HepG2 (cell line): ENCODE results near the gene TRIP6. TPM values are rescaled to one million over a fixed set of nuclear protein-coding genes. Genes with fewer than 3 reads are reported as not detected.

ENCODE experiments used
- CHD4 ChIP-seq: fragments of 200-600 bp; sonication (generic); IDR thresholded peaks from 2 replicates; pipeline ENCODE4 v1.7.0; 2017; ENCODE audit warnings: mild to moderate bottlenecking, low read length, borderline replicate concordance
- CREB3 ChIP-seq: sonication (generic); formaldehyde crosslinking; IDR thresholded peaks from 2 replicates; pipeline ENCODE4 v1.5.0; 2020; ENCODE audit warnings: missing genetic modification reagents
- KLF11 ChIP-seq: IDR thresholded peaks from 2 replicates; pipeline ENCODE4 v1.6.1; 2016; ENCODE audit warnings: missing compliant biosample characterization
- MTF1 ChIP-seq: sonication (generic); formaldehyde crosslinking; IDR thresholded peaks from 2 replicates; pipeline ENCODE4 v1.5.0; 2020; ENCODE audit warnings: missing genetic modification reagents
- MXD4 ChIP-seq: IDR thresholded peaks from 2 replicates; pipeline ENCODE4 v1.6.1; 2016; ENCODE audit warnings: mild to moderate bottlenecking, missing biosample characterization, missing genetic modification reagents
- PBX3 ChIP-seq: sonication (generic); formaldehyde crosslinking; IDR thresholded peaks from 2 replicates; pipeline ENCODE4 v1.8.1; 2023; ENCODE audit warnings: missing genetic modification reagents, inconsistent platforms, borderline replicate concordance
- POLR2G ChIP-seq: fragments of 200-400 bp; formaldehyde crosslinking; IDR thresholded peaks from 2 replicates; pipeline ENCODE4 v1.6.1; 2018; ENCODE audit warnings: mild to moderate bottlenecking, low read depth, low read length, moderate library complexity
- SIX1 ChIP-seq: sonication (generic); formaldehyde crosslinking; IDR thresholded peaks from 2 replicates; pipeline ENCODE4 v1.4.0; 2020; ENCODE audit warnings: missing genetic modification reagents, borderline replicate concordance
- SP4 ChIP-seq: sonication (generic); formaldehyde crosslinking; IDR thresholded peaks from 2 replicates; pipeline ENCODE4 v1.8.1; 2023; ENCODE audit warnings: mild to moderate bottlenecking, missing genetic modification reagents
- SRY ChIP-seq: sonication (generic); formaldehyde crosslinking; IDR thresholded peaks from 2 replicates; pipeline ENCODE4 v1.8.0; 2022; ENCODE audit warnings: mild to moderate bottlenecking, missing genetic modification reagents
- TEAD3 ChIP-seq: optimal IDR thresholded peaks from 2 replicates; pipeline ENCODE3; 2016; ENCODE audit warnings: borderline replicate concordance
- ZNF512B ChIP-seq: sonication (generic); formaldehyde crosslinking; IDR thresholded peaks from 2 replicates; pipeline ENCODE4 v1.5.1; 2020; ENCODE audit warnings: missing genetic modification reagents, mild to moderate bottlenecking, borderline replicate concordance
- ZNF547 ChIP-seq: sonication (generic); formaldehyde crosslinking; IDR thresholded peaks from 2 replicates; pipeline ENCODE4 v1.5.1; 2020; ENCODE audit warnings: mild to moderate bottlenecking, missing genetic modification reagents
- ZNF646 ChIP-seq: sonication (generic); formaldehyde crosslinking; IDR thresholded peaks from 2 replicates; pipeline ENCODE4 v1.9.0; 2021; ENCODE audit warnings: mild to moderate bottlenecking, missing genetic modification reagents
- ZNF672 ChIP-seq: sonication (generic); formaldehyde crosslinking; IDR thresholded peaks from 2 replicates; pipeline ENCODE4 v1.8.1; 2022; ENCODE audit warnings: missing genetic modification reagents
- polyA plus RNA-seq, 8 experiments: library from polyadenylated mRNA; depleted of rRNA in 3 of 8; stranded (reverse) in 7 of 8; unstranded in 1 of 8; fragments of >200 nt; fragmentation: Illumina TruSeq in 4 of 8; extraction: Trizol in 4 of 8; gene quantifications; 2 replicates each; pipeline versions ENCODE4 v1.2.1 to v1.2.3, GENCODE V29; 2011 to 2016; ENCODE audit warnings: low read depth in 4 of 8, missing spikeins in 1 of 8, mixed read lengths in 1 of 8; ENCODE audit not compliant: insufficient read depth in 1 of 8
- total RNA-seq, 5 experiments: library from RNA; depleted of rRNA; stranded (reverse); fragments of >200 nt; fragmentation: Illumina TruSeq; extraction: Trizol; gene quantifications; 2 replicates each; pipeline ENCODE4 v1.2.3, GENCODE V29; 2016; ENCODE audit warnings: low read depth in 1 of 5

The TRIP6 gene
- total and polyA plus RNA-seq, 2 of the 13 experiments (the other 11 are each of a cell fraction or from before 2014, with no cell fraction given), result 0.34 to 0.38 TPM

- peak; percentile 80; the same call in 1 of the 2 replicates for TF ChIP-seq MXD4 (CRISPR knock-in tag)
- no peak for TF ChIP-seq SP4 (CRISPR knock-in tag)
- TF ChIP-seq TEAD3 (CRISPR knock-in tag), result peak; percentile 63
- no peak; the same call in 1 of the 2 replicates for TF ChIP-seq SIX1 (CRISPR knock-in tag)
- no peak for TF ChIP-seq PBX3 (CRISPR knock-in tag)
- peak; percentile 68; the same call in 1 of the 2 replicates for TF ChIP-seq CHD4
- TF ChIP-seq ZNF547, result peak; percentile 83; the same call in 1 of the 2 replicates
- no peak; the same call in 1 of the 2 replicates for TF ChIP-seq MTF1 (CRISPR knock-in tag)
- 0 out of 2 replicates have a peak, but pooled peaks have one; percentile 24 for TF ChIP-seq KLF11 (CRISPR knock-in tag)
- TF ChIP-seq CREB3 (CRISPR knock-in tag), result no peak
- no peak for TF ChIP-seq ZNF672 (CRISPR knock-in tag)
- TF ChIP-seq ZNF512B (CRISPR knock-in tag), result no peak
- TF ChIP-seq ZNF646, result no peak
- TF ChIP-seq POLR2G, result peak; percentile 77
- peak; percentile 73; the same call in 1 of the 2 replicates for TF ChIP-seq SRY
These were observed 39.6 kb upstream of the TRIP6 start, which contains the start of gene EPHB4 (continued) for GRCh38 chr7:100827330-100828226.
